Panc1 (cell line): Measurements from ENCODE around the gene TMEM108. TPM values are rescaled to one million over a fixed set of nuclear protein-coding genes. Genes with fewer than 3 reads are reported as not detected.

Experiments used
- ATAC-seq: fragments of 200-7000 bp; cut with Tn5 transposase; 2 replicates; pipeline ENCODE4 v1.9.1; 2020; ENCODE audit warnings: mild to moderate bottlenecking, moderate library complexity
- BruUV-seq: library from RNA; stranded (reverse); fragments of 400-500 nt; replicated peaks from 2 replicates; lab custom pipeline; 2021; lab: Mats Ljungman, UMichigan
- CTCF ChIA-PET: fragments of 300-600 bp; sonication (Branson Sonifier 250); formaldehyde crosslinking; loops from one replicate; lab custom pipeline; 2022; ENCODE audit warnings: antibody characterized with exemption; lab: Charles Lee
- POLR2A ChIA-PET: fragments of 300-600 bp; sonication (Branson Sonifier 250); formaldehyde crosslinking; loops from one replicate; lab custom pipeline; 2022; ENCODE audit warnings: antibody characterized with exemption; lab: Charles Lee
- DNase-seq: peaks from one replicate; pipeline ENCODE4 v3.0.0-alpha.2; 2010; ENCODE audit warnings: low read depth, low spot score
- H3K27ac ChIP-seq: 2 replicates; pipeline ENCODE4 v1.5.1; 2011; ENCODE audit warnings: mild to moderate bottlenecking, low read length, inconsistent platforms
- H3K27me3 ChIP-seq: fragments of 200-500 bp; sonication (Bioruptor generic); 2 replicates; pipeline ENCODE4 v1.6.0; 2014; ENCODE audit warnings: low read length, inconsistent platforms; ENCODE audit not compliant: control insufficient read depth, insufficient read depth
- H3K36me3 ChIP-seq: fragments of 200-500 bp; sonication (Bioruptor generic); 2 replicates; pipeline ENCODE4 v1.5.1; 2014; ENCODE audit warnings: inconsistent platforms, mild to moderate bottlenecking, low read length, moderate library complexity; ENCODE audit not compliant: control insufficient read depth, insufficient read depth
- H3K4me1 ChIP-seq: 2 replicates; pipeline ENCODE4 v1.5.1; 2011; ENCODE audit warnings: inconsistent platforms, mild to moderate bottlenecking, low read length, moderate library complexity; ENCODE audit not compliant: control insufficient read depth, insufficient read depth
- H3K4me3 ChIP-seq, 2 experiments: 2 replicates each; pipeline ENCODE4 v1.5.1; 2011 to 2012; ENCODE audit warnings: low read depth in 2 of 2, low read length in 2 of 2, mild to moderate bottlenecking in 2 of 2, inconsistent platforms in 1 of 2, moderate library complexity in 1 of 2
- H3K9me3 ChIP-seq: fragments of 200-500 bp; sonication (Bioruptor generic); 2 replicates; pipeline ENCODE4 v1.5.1; 2014; ENCODE audit warnings: low read depth, mild to moderate bottlenecking, inconsistent platforms, low read length, moderate library complexity; ENCODE audit not compliant: control insufficient read depth, insufficient read depth
- POLR2AphosphoS5 ChIP-seq: IDR thresholded peaks from 2 replicates; pipeline ENCODE4 v1.6.1; 2012; ENCODE audit warnings: mild to moderate bottlenecking, low read depth, low read length, moderate library complexity
- SIN3A ChIP-seq: IDR thresholded peaks from 2 replicates; pipeline ENCODE4 v1.6.1; 2012; ENCODE audit warnings: low read depth, mild to moderate bottlenecking, low read length, moderate library complexity, borderline replicate concordance; ENCODE audit not compliant: insufficient read depth
- TCF7L2 ChIP-seq: IDR thresholded peaks from 2 replicates; pipeline ENCODE4 v1.6.1; 2011; ENCODE audit warnings: mild to moderate bottlenecking, low read depth, low read length, inconsistent platforms
- in situ Hi-C: cut with HindIII; loops from 2 replicates; pipeline ENCODE4 v1.10.0; 2016; ENCODE audit warnings: low sequenced_read_pairs, low pct_unique_long_range_greater_than_20kb
- intact Hi-C: fragments of 100-400 bp; cut with micrococcal nuclease; formaldehyde crosslinking; loops from one replicate; pipeline ENCODE4 v1.10.0; 2022; ENCODE audit not compliant: unreplicated experiment
- total RNA-seq: library from RNA; stranded (reverse); gene quantifications from one replicate; pipeline ENCODE4 v1.2.1, GENCODE V29; 2021; ENCODE audit not compliant: unreplicated experiment
- TF ChIP-seq, protein P1 (sequence below): fragments of 450-650 bp; IDR thresholded peaks from 2 replicates; pipeline ENCODE4 v1.5.1; 2017; ENCODE audit warnings: mild to moderate bottlenecking
- TF ChIP-seq, protein P2 (sequence below), 2 experiments: IDR thresholded peaks; 2 replicates each; pipeline ENCODE4 v1.6.1; 2011 to 2012; ENCODE audit warnings: low read depth in 2 of 2, control low read depth in 1 of 2, low read length in 1 of 2, mild to moderate bottlenecking in 1 of 2, moderate library complexity in 1 of 2; ENCODE audit not compliant: insufficient read depth in 1 of 2

TMEM108 gene
- total RNA-seq, 1 experiment from 2014 or later, result 0.41 TPM

- Histone ChIP-seq H3K27me3 (peaks cover 12% of the 10 kb centered on the region), H3K4me1 (no peaks in the 10 kb centered on the region), H3K9me3 (no peaks in the 10 kb centered on the region), H3K27ac (no peak overlapping the region), H3K36me3 (no peaks in the 10 kb centered on the region), H3K4me3 (no peak overlapping the region)
- ChIA-PET POLR2A (no interaction called here), CTCF (no interaction called here)
- TF ChIP-seq, protein P1, sequence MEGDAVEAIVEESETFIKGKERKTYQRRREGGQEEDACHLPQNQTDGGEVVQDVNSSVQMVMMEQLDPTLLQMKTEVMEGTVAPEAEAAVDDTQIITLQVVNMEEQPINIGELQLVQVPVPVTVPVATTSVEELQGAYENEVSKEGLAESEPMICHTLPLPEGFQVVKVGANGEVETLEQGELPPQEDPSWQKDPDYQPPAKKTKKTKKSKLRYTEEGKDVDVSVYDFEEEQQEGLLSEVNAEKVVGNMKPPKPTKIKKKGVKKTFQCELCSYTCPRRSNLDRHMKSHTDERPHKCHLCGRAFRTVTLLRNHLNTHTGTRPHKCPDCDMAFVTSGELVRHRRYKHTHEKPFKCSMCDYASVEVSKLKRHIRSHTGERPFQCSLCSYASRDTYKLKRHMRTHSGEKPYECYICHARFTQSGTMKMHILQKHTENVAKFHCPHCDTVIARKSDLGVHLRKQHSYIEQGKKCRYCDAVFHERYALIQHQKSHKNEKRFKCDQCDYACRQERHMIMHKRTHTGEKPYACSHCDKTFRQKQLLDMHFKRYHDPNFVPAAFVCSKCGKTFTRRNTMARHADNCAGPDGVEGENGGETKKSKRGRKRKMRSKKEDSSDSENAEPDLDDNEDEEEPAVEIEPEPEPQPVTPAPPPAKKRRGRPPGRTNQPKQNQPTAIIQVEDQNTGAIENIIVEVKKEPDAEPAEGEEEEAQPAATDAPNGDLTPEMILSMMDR, result no peak
- no peak for TF ChIP-seq TCF7L2
- TF ChIP-seq, protein P2, sequence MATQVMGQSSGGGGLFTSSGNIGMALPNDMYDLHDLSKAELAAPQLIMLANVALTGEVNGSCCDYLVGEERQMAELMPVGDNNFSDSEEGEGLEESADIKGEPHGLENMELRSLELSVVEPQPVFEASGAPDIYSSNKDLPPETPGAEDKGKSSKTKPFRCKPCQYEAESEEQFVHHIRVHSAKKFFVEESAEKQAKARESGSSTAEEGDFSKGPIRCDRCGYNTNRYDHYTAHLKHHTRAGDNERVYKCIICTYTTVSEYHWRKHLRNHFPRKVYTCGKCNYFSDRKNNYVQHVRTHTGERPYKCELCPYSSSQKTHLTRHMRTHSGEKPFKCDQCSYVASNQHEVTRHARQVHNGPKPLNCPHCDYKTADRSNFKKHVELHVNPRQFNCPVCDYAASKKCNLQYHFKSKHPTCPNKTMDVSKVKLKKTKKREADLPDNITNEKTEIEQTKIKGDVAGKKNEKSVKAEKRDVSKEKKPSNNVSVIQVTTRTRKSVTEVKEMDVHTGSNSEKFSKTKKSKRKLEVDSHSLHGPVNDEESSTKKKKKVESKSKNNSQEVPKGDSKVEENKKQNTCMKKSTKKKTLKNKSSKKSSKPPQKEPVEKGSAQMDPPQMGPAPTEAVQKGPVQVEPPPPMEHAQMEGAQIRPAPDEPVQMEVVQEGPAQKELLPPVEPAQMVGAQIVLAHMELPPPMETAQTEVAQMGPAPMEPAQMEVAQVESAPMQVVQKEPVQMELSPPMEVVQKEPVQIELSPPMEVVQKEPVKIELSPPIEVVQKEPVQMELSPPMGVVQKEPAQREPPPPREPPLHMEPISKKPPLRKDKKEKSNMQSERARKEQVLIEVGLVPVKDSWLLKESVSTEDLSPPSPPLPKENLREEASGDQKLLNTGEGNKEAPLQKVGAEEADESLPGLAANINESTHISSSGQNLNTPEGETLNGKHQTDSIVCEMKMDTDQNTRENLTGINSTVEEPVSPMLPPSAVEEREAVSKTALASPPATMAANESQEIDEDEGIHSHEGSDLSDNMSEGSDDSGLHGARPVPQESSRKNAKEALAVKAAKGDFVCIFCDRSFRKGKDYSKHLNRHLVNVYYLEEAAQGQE (IDR thresholded peaks at IDR 0.05; ENCODE audit: insufficient read depth in 1 of 2, low read depth in 2 of 2, low read length in 1 of 2), result no peak
- TF ChIP-seq POLR2AphosphoS5, result no peak
- no peak for TF ChIP-seq SIN3A
- ATAC-seq, result no peak
- no peak for DNase-seq
- in situ Hi-C loops (no loop called here), intact Hi-C loops (no loop called here)
- BruUV-seq, result no TSS peak
These were observed 221.6 kb downstream of the TMEM108 start for GRCh38 chr3:133259767-133260166.

DNA sequence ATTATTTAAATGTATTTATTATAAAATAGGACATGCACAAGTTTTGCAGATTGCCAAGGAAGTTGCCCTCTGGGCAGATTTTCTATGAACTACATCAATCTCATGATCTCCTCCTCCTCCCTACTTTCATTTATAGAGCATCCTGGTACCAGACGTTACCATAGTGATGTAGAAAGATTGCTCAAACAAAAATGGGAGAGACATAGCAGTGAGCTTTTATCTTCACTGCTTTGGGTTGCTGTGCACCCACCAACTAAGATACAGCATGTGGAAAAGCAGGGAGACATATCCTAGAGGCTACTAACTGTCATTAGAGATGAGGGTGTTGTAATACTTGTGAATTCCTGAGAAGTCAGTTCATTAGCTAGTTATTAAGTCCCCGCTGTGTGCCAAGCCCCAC, 224.1 kb downstream of the TMEM108 start:
- no peaks in the 10 kb centered on the region for H3K4me1 ChIP-seq
- H3K4me3 ChIP-seq, result no peak overlapping the region
- intact Hi-C loops, result no loop called here
- H3K9me3 ChIP-seq, result no peaks in the 10 kb centered on the region
- ChIA-PET POLR2A (no interaction called here), CTCF (no interaction called here)
- in situ Hi-C loops, result no loop called here
- ATAC-seq (no peak), DNase-seq (no peak)
- no peak overlapping the region for H3K27ac ChIP-seq
- TF ChIP-seq, protein P2 (IDR thresholded peaks at IDR 0.05; ENCODE audit: insufficient read depth in 1 of 2, low read depth in 2 of 2, low read length in 1 of 2), result no peak
- TF ChIP-seq TCF7L2 (no peak), SIN3A (no peak), POLR2AphosphoS5 (no peak)
- TF ChIP-seq, protein P1, result no peak
- no peaks in the 10 kb centered on the region for H3K36me3 ChIP-seq
- no TSS peak for BruUV-seq
- peaks cover 21% of the 10 kb centered on the region for H3K27me3 ChIP-seq
